Fibroblast of skin of right biceps (primary cell): Measurements from ENCODE around the gene UBIAD1.
"Not testable (repeated sequence)": the region's sequence is repeated elsewhere in the genome, so short reads cannot be mapped to it uniquely, and the experiment has no call there.

Experiments
- DNase-seq: peaks from one replicate; pipeline ENCODE4 v3.0.0-alpha.2; 2013

UBIAD1 gene

GRCh38 chr1:11280719-11281376 is 7.8 kb downstream of the UBIAD1 start:
- DNase-seq = no peak

DNA sequence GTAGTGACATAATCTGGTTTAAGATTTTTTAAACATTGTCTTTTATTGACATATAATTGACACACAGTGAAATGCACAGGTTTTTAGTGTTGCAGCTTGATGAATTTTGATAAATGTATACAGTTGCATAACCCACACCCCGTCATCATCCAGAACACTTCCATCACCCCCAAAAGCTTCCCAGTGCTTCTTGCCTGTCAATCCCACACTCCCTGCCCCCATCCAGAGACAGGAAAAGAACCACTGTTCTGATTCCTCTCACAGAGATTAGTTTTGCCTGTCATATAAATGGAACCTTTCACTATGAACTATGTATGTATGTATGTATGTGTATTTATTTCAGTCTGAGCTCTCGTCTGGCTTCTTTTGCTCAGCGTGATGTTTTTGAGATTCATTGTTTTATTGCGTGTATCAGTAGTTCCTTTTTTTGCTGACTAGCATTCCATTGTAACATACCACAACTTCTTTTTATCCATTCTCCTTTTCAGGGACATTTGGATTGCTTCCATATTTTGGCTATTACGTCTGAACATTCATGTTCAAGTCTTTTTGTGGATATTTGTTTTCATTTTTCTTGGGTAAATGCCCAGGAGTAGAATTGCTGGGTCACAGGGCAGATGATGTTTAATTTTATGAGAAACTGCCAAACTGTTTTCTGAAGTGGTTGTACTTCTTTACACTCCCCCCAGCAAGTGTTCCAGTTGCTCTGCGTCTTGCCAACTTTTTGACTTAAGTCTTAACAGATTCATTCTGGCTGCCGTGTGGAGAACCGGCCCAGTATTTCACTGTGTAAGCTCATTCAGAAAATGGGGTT is 8.7 kb downstream of the UBIAD1 start:
- DNase-seq = peak; percentile 93

DNA sequence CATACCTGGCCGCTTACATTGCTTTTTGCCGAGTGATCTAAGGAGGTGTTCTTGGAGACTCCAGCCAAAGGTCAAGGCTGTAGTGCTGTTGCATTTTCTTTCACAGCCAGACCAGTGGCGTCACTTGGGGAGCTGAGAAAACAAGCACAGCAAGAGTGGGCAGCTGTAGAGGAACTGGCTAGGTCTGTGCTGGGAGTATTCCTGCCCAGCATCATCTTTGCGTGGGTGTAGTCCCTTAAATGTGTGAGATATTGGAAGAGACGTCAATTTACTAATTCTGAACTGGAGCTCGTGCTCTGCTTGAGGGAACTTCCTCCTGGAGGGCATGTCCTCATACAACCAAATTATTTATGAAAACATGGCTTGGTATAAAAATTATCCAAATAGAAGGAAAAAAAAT is 10.2 kb downstream of the UBIAD1 start:
- DNase-seq = no peak

DNA sequence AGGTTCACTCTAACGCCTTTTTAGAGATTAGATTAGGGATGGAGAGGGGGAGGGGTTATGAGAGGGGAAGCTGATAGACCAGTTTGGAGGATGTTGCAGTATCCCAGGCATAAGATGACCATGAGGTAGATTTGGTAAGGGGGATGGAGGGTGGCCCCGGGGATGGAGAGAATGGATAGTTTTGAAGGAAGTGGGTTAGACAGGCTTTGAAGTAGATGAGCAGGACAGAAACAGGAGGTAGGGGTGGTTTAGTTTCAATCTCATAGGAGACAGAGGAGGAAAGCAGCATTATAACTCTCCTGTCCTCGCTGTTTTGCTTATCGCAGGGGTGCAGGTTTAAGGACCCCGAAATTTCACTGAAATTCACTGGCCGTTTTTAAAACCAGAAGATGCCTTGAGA is 11.8 kb downstream of the UBIAD1 start:
- DNase-seq = no peak

DNA sequence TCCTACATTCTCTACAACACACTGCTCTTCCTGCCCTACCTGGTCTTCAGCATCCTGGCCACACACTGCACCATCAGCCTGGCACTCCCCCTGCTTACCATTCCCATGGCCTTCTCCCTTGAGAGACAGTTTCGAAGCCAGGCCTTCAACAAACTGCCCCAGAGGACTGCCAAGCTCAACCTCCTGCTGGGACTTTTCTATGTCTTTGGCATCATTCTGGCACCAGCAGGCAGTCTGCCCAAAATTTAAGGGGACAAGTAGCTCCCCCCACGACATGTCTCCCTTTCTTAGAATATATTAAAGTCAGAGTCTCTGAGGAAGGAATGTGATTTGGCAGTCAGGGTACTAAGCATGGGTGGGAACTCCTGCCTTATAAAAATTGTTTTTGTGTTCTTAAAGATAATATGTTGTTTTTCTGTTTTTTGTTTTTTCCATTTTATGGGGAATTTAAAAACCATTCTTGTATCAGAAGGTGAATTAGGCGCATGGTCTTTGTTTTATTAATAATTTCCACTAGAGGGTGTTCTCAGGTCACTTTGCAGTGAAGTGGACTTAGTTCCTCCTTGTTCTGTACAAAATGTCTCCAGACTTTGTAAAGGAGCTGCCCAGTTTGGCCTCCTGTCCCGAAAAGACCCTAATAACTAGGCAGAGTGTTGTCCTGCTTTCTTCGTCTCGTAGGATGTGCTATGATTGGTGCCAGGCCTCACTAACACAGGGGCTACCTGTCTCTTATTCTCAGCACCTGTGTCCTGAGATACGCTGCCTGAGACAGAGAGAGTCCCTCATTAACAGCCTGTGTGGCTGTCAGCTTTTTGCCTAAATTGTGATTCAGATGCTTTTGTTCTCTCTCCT is 13.1 kb downstream of the UBIAD1 start:
- no peak for DNase-seq

DNA sequence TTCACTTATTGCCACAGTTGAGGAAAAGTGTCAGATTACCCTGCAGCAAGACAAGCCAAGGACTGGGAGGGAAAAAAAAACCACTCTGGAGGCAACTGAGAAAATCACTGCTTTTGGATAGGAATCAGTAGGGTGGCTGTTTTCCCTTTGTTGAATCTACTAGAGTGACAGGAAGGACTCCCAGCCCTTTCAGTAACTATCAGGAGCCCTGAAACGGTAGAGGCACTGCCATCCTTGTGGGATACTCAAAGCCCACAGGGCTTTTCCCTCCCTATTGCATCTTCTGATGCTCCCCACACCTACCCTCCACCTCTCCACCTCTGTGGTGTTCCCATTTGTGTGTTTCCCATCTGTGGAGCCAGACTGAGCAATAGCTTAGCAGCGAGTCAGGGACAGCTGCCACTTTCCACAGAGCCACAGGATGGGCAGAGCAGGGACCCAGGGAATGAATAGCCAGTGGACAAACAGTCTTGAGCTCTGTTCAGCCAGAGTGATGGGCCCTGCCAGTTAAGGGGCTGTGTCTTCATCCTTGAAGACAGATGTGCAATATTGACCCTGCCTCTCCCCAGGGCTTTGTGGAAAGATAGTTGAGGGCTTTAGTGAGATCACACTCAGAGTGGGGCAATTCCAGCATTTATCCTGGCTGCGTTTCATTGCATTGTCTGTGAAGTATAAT is 13.9 kb downstream of the UBIAD1 start:
- DNase-seq = peak; percentile 26

DNA sequence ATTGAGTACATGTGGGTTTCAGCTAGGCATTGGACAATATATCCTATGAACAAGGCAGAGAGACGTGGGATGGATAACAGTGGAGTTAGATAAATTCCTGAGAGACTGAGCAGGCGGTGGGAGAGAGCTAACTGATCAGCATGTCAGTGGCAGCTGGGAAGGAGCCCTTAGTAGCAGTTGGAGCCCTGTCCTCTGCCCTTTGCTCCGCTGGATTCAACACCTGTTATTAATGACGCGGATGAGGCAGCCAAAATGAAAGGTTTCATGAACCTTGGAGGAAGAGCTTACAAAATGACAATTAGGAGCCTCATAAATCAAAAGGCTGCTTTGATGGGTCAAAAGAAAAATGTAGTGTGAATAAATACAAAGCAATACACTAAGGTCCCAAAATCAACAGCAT is 16.1 kb downstream of the UBIAD1 start:
- DNase-seq = no peak

DNA sequence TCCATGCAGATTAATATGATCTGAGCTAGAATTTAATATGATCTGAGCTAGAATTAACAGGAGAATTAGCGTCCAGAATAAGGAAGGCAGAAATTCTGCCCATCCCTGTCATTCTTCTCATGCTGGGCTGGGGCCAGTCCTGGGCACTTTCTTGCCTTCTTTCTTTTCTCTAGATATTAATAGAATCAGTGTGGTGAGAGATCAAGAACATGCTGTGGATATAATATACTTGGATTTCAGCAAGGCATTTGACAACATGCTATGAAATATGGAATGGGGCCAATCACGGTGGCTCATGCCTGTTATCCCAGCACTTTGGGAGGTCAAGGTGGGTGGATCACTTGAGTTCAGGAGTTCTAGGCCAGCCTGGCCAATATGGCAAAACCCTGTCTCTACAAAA is 18.1 kb downstream of the UBIAD1 start:
- DNase-seq = no peak

- no peak for DNase-seq
Observed at GRCh38 chr1:11293856-11294255, 20.9 kb downstream of the UBIAD1 start.

- DNase-seq = no peak
Observed at GRCh38 chr1:11294951-11295350, 22.0 kb downstream of the UBIAD1 start.

DNA sequence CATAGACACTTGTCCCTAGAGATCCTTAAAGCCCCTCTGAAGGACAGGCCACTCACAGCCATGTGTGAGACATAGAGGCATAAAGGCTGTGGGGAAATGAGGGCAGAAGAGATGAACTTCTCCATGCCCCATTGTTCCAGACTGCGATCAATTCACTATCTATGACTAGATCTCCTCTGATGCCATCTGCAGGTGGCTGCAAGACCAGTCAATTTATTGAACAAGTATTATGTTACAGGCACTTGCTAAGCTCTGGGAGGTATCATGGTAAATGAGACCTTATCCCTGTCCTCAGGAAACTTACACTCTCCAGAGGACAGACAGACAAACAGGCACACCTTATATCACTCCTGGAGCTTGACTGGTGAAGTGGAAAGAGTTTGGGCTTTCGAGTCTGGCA is 22.9 kb downstream of the UBIAD1 start:
- no peak for DNase-seq

GRCh38 chr1:11297774-11298173 is 24.8 kb downstream of the UBIAD1 start:
- DNase-seq = not testable (repeated sequence)

GRCh38 chr1:11298390-11299224 is 25.6 kb downstream of the UBIAD1 start:
- DNase-seq = no peak

GRCh38 chr1:11299225-11299574 is 26.2 kb downstream of the UBIAD1 start:
- no peak for DNase-seq

DNA sequence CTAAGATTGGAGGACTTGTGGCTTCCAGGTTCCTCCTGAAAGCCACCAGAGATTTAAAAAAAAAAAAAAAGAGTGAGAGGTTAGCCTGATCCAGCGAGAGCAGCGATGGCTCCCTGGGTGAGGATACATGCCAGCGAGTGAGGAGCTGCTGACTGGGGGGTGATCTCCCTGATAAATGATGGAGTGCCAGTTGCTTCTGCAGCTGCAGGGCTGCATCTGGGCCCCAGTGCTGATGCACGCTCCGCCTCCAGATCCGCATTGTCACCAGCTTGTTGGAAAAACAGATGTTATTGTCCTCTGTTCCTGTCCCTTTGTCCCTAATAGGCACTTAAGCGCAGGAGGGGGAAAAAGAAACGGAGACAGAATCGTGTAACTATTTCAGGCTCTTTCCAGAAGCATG is 28.6 kb downstream of the UBIAD1 start:
- DNase-seq = no peak

- no peak for DNase-seq
Observed at GRCh38 chr1:11302366-11302765, 29.4 kb downstream of the UBIAD1 start.

- DNase-seq = not testable (repeated sequence)
Observed at GRCh38 chr1:11305516-11305915, 32.5 kb downstream of the UBIAD1 start.

DNA sequence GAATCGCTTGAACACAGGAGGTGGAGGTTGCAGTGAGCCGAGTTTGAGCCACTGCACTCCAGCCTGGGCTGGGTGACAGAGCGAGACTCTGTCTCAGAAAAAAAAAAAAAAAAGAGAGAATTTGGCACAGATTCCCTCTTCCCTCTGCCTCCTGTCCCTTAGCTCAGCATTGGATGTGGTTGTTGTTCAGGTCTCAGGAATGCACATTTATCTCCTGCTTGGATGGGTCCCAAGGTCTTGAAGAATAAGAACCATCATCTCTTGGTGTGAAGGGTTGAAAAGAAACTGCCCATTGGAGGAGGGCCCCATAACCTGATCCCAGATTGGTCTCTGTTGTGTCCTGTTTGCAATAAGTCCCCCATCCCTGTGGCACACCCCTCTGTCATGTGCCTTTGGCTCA is 34.9 kb downstream of the UBIAD1 start:
- peak; percentile 62 for DNase-seq

DNA sequence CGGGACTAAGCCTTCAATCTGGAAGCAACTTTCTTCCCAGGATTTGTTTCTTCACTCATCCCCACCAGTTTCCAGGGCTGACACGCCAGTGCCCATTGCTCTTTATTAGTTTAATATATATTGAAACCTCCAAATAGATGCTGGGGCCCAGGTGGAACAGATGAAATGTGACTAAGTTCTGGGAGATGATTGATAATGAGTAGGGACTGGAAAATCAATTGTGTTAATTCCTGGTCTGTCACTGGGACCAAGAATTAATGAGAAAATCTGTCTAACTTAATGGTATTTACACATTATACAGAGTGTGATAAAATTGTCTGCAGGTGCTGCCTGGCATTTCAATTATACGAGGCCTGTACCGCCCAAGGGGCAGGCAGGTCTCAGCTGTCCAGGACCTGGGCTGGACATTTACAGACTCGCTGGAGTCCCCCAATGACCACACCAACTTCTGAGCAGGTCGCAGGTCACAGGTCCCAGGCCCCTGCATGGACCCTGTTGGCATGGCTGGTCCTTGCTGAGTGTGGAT is 35.8 kb downstream of the UBIAD1 start:
- no peak for DNase-seq

DNA sequence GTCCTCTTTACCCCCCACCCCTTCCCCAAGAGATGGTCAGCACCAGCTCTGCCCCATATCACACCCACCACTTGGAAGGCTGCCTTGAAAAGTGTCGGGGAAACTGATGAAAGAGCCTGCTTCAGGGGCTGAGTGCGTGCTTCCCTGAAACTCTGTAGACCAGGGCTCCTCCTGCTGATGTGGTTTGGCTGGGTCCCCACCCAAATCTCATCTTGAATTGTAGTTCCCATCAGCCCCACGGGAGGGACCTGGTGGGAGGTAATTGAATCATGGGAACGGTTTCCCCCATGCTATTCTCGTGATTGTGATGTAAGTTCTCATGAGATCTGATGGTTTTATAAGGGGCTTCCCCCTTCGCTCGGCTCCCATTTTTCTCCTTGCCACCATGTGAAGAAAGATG is 36.4 kb downstream of the UBIAD1 start:
- no peak for DNase-seq

- DNase-seq = no peak
Observed at GRCh38 chr1:11311816-11312755, 39.1 kb downstream of the UBIAD1 start.
